A673 (cell line): ENCODE results near the gene LIMA1. TPM values are rescaled to one million over a fixed set of nuclear protein-coding genes. Genes with fewer than 3 reads are reported as not detected.

Experiments used
- BruUV-seq: library from RNA; stranded (reverse); fragments of 400-500 nt; replicated peaks from 2 replicates; lab custom pipeline; 2021; lab: Mats Ljungman, UMichigan
- CTCF ChIA-PET: fragments of 300-600 bp; sonication (Branson Sonifier 250); formaldehyde crosslinking; loops from one replicate; lab custom pipeline; 2022; ENCODE audit warnings: antibody characterized with exemption; lab: Charles Lee
- POLR2A ChIA-PET: fragments of 300-600 bp; sonication (Branson Sonifier 250); formaldehyde crosslinking; loops from one replicate; lab custom pipeline; 2022; ENCODE audit warnings: antibody characterized with exemption; ENCODE audit not compliant: low non-redundant PET; lab: Charles Lee
- DNase-seq: peaks from one replicate; pipeline ENCODE4 v3.0.0-alpha.2; 2015; ENCODE audit warnings: low spot score
- H3K27ac ChIP-seq: fragments of 200-600 bp; sonication (generic); 2 replicates; pipeline ENCODE4 v1.5.1; 2016; ENCODE audit warnings: mixed run types, low read depth, mild to moderate bottlenecking, mixed read lengths, antibody characterized with exemption, low read length; ENCODE audit not compliant: poor library complexity, severe bottlenecking
- H3K27me3 ChIP-seq: fragments of 200-600 bp; sonication (generic); replicated peaks from 2 replicates; pipeline ENCODE4 v1.6.1; 2017; ENCODE audit warnings: mixed run types, low read depth, mild to moderate bottlenecking, mixed read lengths, antibody characterized with exemption, low read length; ENCODE audit not compliant: insufficient read depth, poor library complexity
- H3K36me3 ChIP-seq: fragments of 200-600 bp; sonication (generic); 2 replicates; pipeline ENCODE4 v1.6.1; 2016; ENCODE audit warnings: mixed run types, mild to moderate bottlenecking, mixed read lengths, antibody characterized with exemption, low read length; ENCODE audit not compliant: insufficient read depth, poor library complexity, severe bottlenecking
- H3K4me1 ChIP-seq: fragments of 200-600 bp; sonication (generic); 2 replicates; pipeline ENCODE4 v1.6.1; 2017; ENCODE audit warnings: mixed run types, mild to moderate bottlenecking, mixed read lengths, antibody characterized with exemption, low read length; ENCODE audit not compliant: insufficient read depth, poor library complexity, severe bottlenecking
- H3K4me3 ChIP-seq: fragments of 200-600 bp; sonication (generic); 2 replicates; pipeline ENCODE4 v1.5.1; 2016; ENCODE audit warnings: low read depth, mixed run types, mild to moderate bottlenecking, mixed read lengths, low read length; ENCODE audit not compliant: poor library complexity, severe bottlenecking
- H3K9me3 ChIP-seq: fragments of 200-600 bp; sonication (generic); 2 replicates; pipeline ENCODE4 v1.6.1; 2016; ENCODE audit warnings: mixed run types, low read depth, mild to moderate bottlenecking, mixed read lengths, antibody characterized with exemption, low read length; ENCODE audit not compliant: poor library complexity, severe bottlenecking
- EZH2 ChIP-seq: fragments of 200-600 bp; sonication (generic); IDR thresholded peaks from 2 replicates; pipeline ENCODE4 v1.6.1; 2017; ENCODE audit warnings: borderline replicate concordance, low read depth, mild to moderate bottlenecking, mixed read lengths, antibody characterized with exemption, low read length; ENCODE audit not compliant: poor library complexity, severe bottlenecking
- intact Hi-C: fragments of 100-400 bp; cut with micrococcal nuclease; formaldehyde crosslinking; loops from one replicate; pipeline ENCODE4 v1.10.0; 2022; ENCODE audit not compliant: unreplicated experiment
- total RNA-seq: library from RNA; stranded (reverse); gene quantifications from 2 replicates; pipeline ENCODE4 v1.2.3, GENCODE V29; 2021
- TF ChIP-seq, protein P1 (sequence below): fragments of 300-800, 200-600 bp; sonication (generic); conservative IDR thresholded peaks from 2 replicates; pipeline ENCODE4 v1.5.1; 2017; ENCODE audit warnings: low read depth, mild to moderate bottlenecking, antibody characterized with exemption, low read length, moderate library complexity, mixed read lengths

LIMA1 gene
- total RNA-seq, 1 experiment from 2014 or later = 77.6 TPM

DNA sequence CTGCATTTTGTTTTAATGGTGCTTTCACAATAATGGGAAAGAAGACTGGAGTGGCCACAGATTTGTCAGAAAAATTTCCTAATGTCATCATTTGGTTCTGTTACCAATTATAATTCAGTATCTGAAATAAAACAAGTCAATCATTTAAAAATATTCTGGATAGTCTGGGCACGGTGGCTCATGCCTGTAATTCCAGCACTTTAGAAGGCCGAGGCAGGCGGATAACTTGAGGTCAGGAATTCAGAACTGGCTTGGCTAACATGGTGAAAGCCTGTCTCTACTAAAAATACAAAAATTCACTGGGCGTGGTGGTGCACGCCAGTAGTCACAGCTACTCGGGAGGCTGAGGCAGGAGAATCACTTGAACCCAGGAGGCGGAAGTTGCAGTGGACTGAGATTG, 4.0 kb upstream of the LIMA1 start:
- peaks cover 10% of the 10 kb centered on the region for H3K4me1 ChIP-seq
- no peak overlapping the region for H3K27ac ChIP-seq
- H3K36me3 ChIP-seq = no peaks in the 10 kb centered on the region
- ChIA-PET CTCF (no interaction called here), POLR2A (interaction anchor here (0.6 kb wide), 1 partner anchor 65 kb away, joined by 3 read pairs; no protein-coding TSS in a partner anchor)
- no TSS peak for BruUV-seq
- TF ChIP-seq, protein P1, sequence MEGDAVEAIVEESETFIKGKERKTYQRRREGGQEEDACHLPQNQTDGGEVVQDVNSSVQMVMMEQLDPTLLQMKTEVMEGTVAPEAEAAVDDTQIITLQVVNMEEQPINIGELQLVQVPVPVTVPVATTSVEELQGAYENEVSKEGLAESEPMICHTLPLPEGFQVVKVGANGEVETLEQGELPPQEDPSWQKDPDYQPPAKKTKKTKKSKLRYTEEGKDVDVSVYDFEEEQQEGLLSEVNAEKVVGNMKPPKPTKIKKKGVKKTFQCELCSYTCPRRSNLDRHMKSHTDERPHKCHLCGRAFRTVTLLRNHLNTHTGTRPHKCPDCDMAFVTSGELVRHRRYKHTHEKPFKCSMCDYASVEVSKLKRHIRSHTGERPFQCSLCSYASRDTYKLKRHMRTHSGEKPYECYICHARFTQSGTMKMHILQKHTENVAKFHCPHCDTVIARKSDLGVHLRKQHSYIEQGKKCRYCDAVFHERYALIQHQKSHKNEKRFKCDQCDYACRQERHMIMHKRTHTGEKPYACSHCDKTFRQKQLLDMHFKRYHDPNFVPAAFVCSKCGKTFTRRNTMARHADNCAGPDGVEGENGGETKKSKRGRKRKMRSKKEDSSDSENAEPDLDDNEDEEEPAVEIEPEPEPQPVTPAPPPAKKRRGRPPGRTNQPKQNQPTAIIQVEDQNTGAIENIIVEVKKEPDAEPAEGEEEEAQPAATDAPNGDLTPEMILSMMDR = no peak
- no peak for TF ChIP-seq EZH2
- no peak for DNase-seq
- H3K9me3 ChIP-seq = no peaks in the 10 kb centered on the region
- intact Hi-C loops = no loop called here
- H3K4me3 ChIP-seq = no peak overlapping the region
- no peaks in the 10 kb centered on the region for H3K27me3 ChIP-seq

DNA sequence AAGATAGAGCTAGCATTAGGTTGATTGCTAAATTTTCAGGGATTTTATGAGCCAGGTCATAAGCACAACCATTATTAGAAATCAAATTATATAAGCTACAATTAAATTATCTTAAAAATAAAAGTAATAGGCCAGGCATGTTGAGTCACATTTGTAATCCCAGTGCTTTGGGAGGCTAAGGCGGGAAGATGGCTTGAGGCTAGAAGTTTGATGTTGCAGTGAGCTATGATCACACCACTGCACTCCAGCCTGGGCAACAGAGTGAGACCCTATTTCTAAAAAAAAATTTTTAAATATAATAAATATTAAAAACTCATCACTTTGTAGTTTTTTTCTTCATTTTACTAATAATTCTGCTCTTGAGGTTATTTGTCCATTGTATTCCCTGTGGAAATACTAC, 1.9 kb upstream of the LIMA1 start:
- no peaks in the 10 kb centered on the region for H3K27me3 ChIP-seq
- intact Hi-C loops = no loop called here
- peaks cover 10% of the 10 kb centered on the region for H3K4me1 ChIP-seq
- ChIA-PET CTCF (interaction anchor here (0.5 kb wide), 1 partner anchor 104 kb away, joined by 4 read pairs; no protein-coding TSS in a partner anchor), POLR2A (interaction anchor here (0.5 kb wide), 1 partner anchor 101 kb away, joined by 18 read pairs; no protein-coding TSS in a partner anchor)
- no peaks in the 10 kb centered on the region for H3K9me3 ChIP-seq
- DNase-seq = no peak
- no peak overlapping the region for H3K27ac ChIP-seq
- no TSS peak for BruUV-seq
- no peak overlapping the region for H3K4me3 ChIP-seq
- H3K36me3 ChIP-seq = no peaks in the 10 kb centered on the region
- TF ChIP-seq, protein P1 = no peak
- no peak for TF ChIP-seq EZH2

DNA sequence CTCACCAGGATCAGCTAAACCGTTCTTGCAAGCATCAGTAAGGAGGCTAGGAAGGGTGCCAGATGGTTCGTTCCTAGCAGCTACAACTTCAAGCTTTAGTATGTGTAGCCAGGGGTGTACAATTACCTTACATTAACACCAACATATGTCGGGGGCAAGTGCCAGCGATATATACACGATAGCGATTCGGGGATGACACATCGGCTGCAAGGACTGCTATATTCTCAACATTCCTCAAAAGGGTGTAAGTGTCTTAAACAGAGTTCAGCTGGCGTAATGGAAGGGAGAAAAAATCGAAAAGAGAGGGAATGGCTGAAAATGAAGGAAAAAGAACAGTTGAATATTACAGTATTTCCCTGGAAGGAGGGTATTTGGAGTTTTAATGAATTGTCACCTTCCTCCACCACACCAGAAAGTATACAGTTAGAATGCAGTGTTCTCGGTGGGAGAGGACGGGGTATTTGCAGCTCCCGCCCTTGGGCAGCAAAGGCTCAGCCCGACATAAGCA, 545 bp downstream of the LIMA1 start:
- intact Hi-C loops = no loop called here
- Histone ChIP-seq H3K4me1 (peaks cover 10% of the 10 kb centered on the region), H3K9me3 (no peaks in the 10 kb centered on the region), H3K4me3 (peak overlapping the region; percentile 78), H3K36me3 (no peaks in the 10 kb centered on the region), H3K27ac (no peak overlapping the region), H3K27me3 (no peaks in the 10 kb centered on the region)
- ChIA-PET CTCF (interaction anchor here (0.5 to 0.6 kb wide), 2 partner anchors 22 to 542 kb away, joined by 4 to 11 read pairs; partner anchors contain the start of gene TMBIM6), POLR2A (no interaction called here)
- no peak for DNase-seq
- BruUV-seq = no TSS peak
- TF ChIP-seq, protein P1 = no peak
- TF ChIP-seq EZH2 = no peak
